Measurements from ENCODE around the gene CD300C.
A peak's percentile ranks its signal among the peaks of the same experiment; 100 is the strongest.

CD300C gene

DNA sequence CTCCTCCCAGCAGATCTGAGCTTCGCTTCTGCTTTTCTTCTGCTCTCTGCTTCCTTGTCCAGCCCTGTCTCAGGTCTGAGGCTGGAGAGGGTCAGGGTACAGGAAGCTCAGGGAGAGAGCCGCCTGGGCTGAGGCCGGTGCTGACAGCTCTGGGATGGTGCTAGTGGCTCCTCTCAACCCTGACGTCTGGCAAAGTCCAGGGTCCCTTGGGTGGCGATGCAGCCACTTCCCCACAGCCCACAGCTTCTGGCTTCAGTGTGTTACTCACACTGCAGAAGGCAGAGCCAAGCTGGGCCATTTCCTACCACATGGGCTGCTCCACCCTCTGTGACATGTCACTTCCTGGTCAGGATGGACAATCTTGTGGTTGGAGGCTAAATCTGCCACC lies at the start of gene CD300C:
CD300C (minus strand) TSS at position 273 of the 388 bp plus-strand sequence. CDS start 333 bp downstream, outside the sequence.
- H3K4me3 Mint-ChIP-seq, result no peak within 1 kb of the TSS
- H3K27ac Mint-ChIP-seq, result peak within 1 kb of the TSS; percentile 61
- H3K4me1 Mint-ChIP-seq, result peaks cover 20% of the 10 kb centered on the region

DNA sequence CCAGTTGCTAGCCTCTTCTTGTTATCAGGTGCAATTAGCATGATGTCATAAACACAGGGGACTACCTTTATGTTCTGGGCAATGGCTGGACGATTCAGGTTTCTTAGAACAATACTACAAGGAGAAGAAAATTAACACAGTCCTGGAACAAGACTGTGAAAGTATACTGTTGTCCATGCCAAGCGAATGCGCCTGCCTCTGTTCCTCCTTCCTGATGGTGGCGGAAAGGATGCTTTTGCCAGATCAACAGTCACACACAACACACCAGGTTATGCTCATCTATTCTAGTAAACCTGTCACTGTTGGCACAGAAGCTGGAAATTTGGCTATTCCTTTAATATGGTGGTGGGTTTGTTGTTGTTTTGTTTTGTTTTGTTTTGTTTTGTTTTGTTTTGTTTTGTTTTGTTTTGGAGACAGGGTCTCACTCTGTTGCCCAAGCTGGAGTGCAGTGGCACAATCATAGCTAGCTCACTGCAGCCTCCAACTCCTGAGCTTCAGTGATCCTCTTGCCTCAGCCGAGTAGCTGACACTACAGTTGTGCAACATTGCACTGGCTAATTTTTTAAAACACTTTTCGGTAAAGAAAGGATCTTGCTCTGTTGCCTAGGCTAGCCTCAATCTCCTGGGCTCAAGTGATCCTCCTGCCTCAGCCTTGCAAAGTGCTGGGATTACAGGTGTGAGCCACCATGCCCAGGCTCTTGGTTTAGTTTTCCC lies 49.3 kb upstream of the CD300C start:
- Mint-ChIP-seq H3K27ac (no peak overlapping the region), H3K27me3 (ENCODE audit: low read depth, poor library complexity) (peaks cover 62% of the 10 kb centered on the region), H3K36me3 (ENCODE audit: low read depth) (no peaks in the 10 kb centered on the region), H3K4me1 (no peaks in the 10 kb centered on the region), H3K9me3 (peaks cover under 1% of the 10 kb centered on the region), H3K4me3 (no peak overlapping the region)
- TF ChIP-seq CTCF (IDR thresholded peaks at IDR 0.05), result no peak
- DNase-seq, result no peak

More for the DNA sequence above, at the start of gene CD300C:
- H3K27me3 Mint-ChIP-seq (ENCODE audit: low read depth, poor library complexity), result peaks cover 22% of the 10 kb centered on the region
- DNase-seq, result no peak
- TF ChIP-seq CTCF (IDR thresholded peaks at IDR 0.05), result no peak
- no peaks in the 10 kb centered on the region for H3K9me3 Mint-ChIP-seq
- no peaks in the 10 kb centered on the region for H3K36me3 Mint-ChIP-seq (ENCODE audit: low read depth)

DNA sequence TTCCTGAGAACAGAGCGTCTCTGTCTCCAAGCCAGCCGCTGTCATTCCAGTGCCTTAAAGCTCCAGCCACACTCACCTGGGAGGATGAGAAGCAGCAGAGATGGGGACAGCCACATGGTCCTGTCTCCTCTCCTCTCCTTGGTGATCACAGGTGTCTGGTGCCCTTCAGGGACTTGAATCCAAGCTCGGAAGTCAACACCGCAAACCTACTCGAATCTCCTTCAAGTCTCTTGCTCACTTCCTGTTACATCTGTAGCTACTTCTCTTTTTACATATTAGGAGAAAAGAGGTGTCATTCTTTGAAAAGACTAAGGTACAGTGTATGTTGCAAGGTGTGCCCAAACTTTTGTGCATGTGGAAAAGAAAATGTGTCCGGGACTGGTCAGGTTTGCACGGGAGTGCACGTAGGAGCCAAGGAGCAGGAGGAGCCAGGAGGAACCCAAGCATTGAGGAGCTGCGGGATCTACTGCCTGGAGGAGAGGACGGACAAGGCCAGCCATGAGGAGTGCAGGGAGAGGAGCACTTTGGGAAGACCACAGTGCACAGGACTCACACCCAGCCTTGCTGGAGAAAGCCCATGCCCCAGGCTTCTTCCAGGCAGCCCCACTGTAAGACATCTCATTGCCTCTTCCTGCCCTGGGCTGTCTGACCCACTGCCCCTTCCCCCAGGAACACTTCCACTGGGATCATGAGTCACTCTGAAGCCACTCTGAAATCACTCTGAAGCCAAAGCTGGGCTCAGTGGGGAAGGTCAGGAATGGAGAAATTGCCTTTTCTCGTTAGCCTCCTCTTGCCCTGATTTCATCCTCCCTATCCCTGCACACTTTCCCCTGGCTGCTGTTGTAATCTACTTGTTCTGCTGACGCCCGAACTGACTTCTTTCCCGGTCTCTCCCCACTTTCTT lies 46.4 kb upstream of the CD300C start, which contains the start of gene CD300LD:
CD300LD (minus strand) TSS at position 197 of the 904 bp plus-strand sequence; CDS start at position 116, 81 bp downstream.
- H3K27me3 Mint-ChIP-seq (ENCODE audit: low read depth, poor library complexity), result peaks cover 47% of the 10 kb centered on the region
- no peak within 1 kb of the TSS for H3K4me3 Mint-ChIP-seq
- no peak for TF ChIP-seq CTCF (IDR thresholded peaks at IDR 0.05)
- DNase-seq, result no peak
- H3K4me1 Mint-ChIP-seq, result no peaks in the 10 kb centered on the region
- H3K27ac Mint-ChIP-seq, result no peak within 1 kb of the TSS
- H3K9me3 Mint-ChIP-seq, result peaks cover 4% of the 10 kb centered on the region
- no peaks in the 10 kb centered on the region for H3K36me3 Mint-ChIP-seq (ENCODE audit: low read depth)

DNA sequence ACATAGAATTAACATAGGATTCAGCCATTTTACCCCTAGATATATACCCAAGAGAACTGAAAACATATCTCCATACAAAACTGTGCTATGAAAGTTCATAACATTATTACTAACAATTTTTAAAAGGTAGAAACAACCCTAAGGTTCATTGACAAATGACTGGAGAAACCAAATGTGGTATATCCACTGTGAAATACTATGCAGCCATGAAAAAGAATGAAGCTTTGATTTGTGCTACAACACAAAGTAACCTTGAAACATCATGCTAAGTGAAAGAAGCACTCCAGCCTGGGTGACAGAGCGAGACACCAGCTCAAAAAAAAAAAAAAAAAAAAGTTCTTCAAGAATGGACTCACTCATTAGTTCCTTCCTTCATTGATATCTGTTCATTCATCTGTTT lies 45.6 kb upstream of the CD300C start:
- H3K4me1 Mint-ChIP-seq, result no peaks in the 10 kb centered on the region
- peaks cover 44% of the 10 kb centered on the region for H3K27me3 Mint-ChIP-seq (ENCODE audit: low read depth, poor library complexity)
- H3K9me3 Mint-ChIP-seq, result peaks cover 4% of the 10 kb centered on the region
- H3K4me3 Mint-ChIP-seq, result no peak overlapping the region
- DNase-seq, result no peak
- no peak overlapping the region for H3K27ac Mint-ChIP-seq
- TF ChIP-seq CTCF (IDR thresholded peaks at IDR 0.05), result no peak
- no peaks in the 10 kb centered on the region for H3K36me3 Mint-ChIP-seq (ENCODE audit: low read depth)

GRCh38 chr17:74585711-74586110 lies 39.8 kb upstream of the CD300C start:
- peaks cover 16% of the 10 kb centered on the region for H3K9me3 Mint-ChIP-seq
- H3K36me3 Mint-ChIP-seq (ENCODE audit: low read depth), result no peaks in the 10 kb centered on the region
- no peak overlapping the region for H3K27ac Mint-ChIP-seq
- no peak overlapping the region for H3K4me3 Mint-ChIP-seq
- TF ChIP-seq CTCF (IDR thresholded peaks at IDR 0.05), result no peak
- DNase-seq, result no peak
- H3K27me3 Mint-ChIP-seq (ENCODE audit: low read depth, poor library complexity), result peaks cover 18% of the 10 kb centered on the region
- H3K4me1 Mint-ChIP-seq, result no peaks in the 10 kb centered on the region
